ENCODE results near the gene RELCH.
A peak's percentile ranks its signal among the peaks of the same experiment; 100 is the strongest.

The RELCH gene

DNA sequence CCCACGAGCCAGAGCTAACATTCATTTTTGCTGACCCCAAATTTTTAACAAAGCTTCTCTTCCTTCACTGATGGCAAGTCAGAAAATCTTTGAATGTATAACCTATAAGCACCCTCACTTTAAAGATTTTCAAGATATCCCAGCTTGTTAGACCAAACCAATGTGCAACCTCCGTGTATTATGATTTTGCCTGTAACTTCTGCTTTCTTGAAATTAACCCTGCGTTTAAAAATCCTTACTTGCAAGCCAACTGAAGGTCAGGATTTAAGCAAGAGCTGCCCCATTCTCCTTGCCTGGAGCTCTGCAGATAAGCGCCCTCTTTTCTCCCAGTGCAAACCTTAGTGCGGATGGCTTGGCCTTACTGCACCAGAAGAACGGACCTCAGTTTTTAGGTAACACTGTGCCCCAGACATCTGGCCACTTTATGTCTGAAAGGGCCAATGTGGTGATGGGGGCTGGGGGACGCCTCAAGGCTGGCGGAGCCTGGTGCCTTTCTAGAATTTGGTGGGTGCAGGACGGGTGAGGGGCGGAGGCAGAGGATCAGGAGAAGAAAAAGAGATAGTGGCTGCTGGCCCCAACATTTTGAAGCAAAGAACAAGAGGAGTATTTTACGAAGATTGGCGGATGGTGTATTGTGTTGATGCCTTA is 137.2 kb downstream of the RELCH start:
- no peak for DNase-seq

DNA sequence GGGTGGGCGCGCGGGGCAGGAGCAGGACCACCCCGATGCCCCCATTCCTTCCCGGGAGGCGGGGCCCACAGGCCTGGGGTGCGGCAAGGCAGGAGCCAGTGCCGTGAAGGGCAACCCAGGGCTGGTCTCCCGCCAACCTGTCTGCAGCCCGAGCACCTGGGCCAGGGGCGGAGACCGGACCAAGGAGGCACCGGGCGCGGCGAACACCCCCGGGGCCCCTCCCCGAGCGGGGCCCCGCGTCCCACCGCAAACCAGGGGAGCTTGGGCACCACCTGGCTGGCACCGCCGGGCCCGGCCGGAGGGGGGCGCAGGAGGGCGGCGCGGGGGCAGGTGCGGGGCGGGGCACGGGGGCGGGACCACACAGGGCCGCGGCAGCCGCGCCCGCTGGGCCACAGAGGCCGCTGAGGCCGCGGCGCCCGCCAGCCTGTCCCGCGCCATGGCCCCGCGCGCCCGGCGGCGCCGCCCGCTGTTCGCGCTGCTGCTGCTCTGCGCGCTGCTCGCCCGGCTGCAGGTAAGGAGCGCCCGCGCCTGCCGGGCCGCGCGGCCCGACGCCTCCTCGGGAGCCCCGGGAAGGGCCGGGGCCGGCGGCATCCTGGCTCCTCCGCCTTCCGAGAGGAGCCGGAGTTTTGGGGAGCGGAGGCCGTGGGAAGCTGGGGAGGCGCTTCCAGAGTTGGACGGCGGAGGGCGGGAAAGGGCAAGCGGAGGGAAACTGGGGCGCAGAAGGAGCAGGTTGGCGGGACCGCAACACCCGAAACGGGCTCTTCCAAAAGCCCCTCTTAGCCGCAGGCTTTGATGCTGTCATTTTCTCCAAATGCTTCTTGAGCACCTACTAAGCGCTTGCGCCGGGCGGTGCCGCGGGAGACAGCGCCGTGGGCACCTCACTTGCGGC is 138.1 kb downstream of the RELCH start, which contains the start of gene TNFRSF11A:
TSS of gene TNFRSF11A (plus strand) at position 394 of the 889 bp plus-strand sequence. CDS start at position 437, 43 bp downstream.
- DNase-seq, result peak; percentile 10

DNA sequence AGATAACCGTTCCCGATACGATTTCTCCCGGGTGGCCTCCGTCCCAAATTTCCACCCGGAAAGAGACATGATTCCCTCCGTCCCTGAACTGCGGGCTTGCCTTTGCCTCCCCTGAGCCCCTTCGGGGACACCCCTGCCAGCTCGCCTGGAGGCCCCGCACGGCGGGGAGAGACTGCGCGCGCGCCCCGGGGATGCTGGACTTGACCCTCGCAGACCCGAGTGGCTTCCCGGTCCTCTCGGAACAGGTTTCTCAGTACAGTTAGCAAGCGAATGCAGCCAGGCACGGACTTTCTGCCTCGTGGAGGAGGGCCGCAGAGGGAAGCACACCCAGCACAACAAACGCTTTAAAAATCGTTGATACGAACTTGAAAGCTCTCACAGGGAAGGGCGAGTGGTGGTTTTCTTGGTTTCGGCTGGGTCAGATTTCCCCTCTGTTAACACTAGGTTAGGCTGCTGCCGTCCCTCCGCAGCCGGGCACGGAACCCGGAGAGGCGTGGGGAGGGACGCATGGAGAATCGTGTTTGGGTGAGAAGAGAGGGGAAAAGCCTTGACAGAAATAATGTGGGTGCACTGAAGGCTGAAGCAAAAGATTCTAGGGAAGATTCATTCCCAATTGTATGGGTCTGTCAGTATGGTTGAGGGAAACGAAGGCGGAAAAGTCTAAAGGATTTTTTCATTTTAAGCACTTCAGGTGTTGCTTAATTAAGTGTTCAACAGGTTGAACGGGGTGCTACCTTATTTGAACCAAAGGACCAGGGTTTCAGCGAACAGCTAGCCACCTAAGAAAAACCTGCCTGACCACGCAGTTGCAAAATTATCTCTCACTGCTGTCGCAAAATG is 139.0 kb downstream of the RELCH start:
- DNase-seq, result peak; percentile 44

DNA sequence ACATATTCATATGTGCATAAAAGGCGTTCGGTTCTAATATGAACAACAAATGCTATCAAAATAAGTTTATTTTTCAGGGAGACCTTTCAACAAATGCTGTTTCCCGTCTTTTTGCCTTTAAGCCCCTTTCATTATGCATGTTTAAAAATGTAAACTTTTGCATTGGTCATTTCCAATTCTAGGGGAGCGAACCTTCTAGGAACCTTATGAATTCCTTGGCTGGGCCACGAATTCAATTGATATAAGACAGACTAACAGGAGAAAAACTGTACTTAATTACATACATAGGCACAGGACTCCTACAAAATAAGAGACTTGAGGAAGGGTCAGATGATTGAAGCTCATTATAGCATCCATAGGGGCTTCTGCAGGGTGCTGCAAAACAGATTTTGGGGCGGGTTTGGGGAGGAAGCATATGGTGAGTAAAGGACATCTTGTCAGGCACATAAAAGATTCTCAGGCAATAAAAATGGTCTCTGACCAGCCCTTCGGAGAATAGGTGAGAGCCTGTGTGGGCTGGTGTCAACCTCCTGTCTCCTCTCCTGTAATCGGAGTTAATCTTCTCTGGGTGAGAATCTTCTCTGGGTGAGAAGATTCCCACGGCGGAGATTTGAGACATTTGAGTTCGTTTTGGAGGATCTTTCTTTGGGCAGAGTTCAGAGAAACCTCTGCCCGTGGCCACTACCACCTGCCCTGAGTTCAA is 139.7 kb downstream of the RELCH start:
- DNase-seq, result no peak

GRCh38 chr18:62327977-62328376 is 140.9 kb downstream of the RELCH start:
- no peak for DNase-seq

GRCh38 chr18:62328586-62329525 is 141.8 kb downstream of the RELCH start:
- no peak for DNase-seq

DNA sequence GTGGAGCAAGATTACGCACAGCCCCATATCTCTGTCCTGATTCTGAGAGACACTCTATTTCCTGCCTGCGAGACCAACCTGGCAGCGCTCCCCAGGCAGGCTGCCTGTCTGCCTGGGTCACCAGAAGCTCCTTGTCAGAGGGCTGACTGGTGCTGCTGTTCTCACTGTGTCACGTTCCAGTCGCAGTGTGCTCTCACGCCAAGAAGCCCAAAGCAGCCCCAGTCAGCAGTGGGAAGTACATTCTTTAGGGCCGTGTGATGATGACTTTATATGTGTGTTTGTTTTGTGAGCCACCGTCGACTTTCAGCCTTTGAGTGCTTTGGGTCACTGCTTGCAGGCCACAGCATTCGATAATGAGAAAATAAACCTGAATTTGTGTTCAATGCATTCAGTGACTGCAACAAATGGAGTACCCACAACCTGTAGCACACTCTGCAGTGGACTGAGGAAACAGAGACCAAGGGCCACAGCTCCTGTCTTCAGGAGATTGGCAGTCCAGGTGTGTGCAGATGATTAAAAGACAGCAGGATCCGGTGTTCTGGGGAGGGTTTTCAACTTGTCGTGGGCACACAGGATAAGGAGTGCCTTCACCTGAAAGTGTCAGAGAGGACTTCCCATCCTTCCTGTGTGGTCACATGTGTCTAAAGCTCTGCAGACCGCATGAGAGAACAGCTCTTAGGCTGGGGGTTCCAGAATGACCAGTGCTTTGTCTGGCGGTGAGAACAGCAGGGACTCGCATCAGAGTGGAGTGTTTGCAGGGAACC is 142.8 kb downstream of the RELCH start:
- no peak for DNase-seq

DNA sequence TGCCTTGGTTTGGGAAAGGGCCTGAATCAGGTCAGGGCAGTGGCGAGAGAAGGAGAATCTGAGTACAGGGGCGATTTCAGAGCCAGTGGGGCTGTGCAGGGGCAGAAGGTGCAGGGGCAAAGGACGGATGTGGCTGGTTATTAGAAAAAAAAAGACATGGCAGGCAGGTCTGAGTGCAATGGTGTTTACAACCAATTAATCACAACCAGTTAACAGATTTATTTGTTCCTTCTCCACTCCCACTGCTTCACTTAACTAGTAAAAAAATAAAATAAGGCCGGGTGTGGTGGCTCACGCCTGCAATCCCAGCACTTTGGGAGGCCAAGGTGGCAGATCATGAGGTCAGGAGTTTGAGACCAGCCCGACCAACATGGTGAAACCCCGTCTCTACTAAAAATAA is 143.6 kb downstream of the RELCH start:
- no peak for DNase-seq

- DNase-seq, result no peak
These were observed 144.7 kb downstream of the RELCH start for GRCh38 chr18:62331581-62332356.

- DNase-seq, result no peak
These were observed 145.4 kb downstream of the RELCH start for GRCh38 chr18:62332431-62332830.

DNA sequence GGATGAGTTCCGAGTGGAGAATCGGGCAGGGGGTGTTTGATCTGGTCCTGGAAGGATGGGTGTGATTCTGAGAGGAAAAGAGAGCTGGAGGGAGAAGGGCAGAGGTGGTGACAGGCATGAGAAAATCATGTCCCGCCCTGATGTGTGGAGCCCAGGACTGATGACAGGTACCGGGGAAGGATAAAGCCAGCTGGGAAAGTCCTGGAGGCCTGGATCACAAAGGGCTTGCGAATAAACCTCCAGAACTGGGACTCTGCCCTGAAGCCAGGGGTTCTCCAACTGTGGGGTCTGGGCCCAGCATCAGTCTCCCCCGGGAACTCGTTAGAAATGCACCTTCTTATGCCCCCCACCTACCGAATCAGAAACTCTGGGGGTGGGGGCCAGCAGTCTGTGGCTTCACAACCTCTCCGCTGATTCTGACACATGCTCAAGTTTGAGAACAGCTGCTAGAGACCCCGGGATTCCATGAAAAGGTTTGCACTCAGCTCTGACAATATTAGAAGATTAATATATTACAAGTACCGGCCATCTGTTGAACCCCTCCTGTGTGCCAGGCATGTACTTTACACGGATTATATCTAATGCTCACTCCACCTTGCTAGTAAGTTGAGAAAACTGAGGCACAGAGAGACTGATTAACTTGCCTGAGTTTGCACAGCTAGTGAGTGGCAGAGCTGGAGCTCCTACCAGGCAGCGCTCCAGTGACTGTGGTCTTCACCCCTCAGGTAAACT is 146.1 kb downstream of the RELCH start:
- DNase-seq, result no peak

DNA sequence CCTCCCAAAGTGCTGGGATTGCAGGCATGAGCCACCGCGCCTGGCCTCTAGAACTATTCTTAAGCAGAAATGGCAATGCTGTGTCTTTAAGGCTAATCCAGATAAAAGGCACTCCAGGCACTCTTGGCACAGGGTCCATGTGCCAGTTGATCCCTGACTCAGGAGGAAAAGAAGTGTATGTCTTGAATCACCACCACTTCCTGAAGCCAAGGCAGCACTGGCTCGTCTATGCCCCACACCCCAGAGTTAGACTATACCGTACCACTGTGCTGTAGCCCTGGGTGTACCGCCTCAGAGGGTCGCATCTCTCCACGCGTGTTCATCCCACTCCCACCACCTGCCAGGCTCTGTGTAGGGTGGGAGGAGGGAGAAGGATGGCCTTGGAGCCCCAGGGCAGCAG is 147.1 kb downstream of the RELCH start:
- DNase-seq, result no peak

DNA sequence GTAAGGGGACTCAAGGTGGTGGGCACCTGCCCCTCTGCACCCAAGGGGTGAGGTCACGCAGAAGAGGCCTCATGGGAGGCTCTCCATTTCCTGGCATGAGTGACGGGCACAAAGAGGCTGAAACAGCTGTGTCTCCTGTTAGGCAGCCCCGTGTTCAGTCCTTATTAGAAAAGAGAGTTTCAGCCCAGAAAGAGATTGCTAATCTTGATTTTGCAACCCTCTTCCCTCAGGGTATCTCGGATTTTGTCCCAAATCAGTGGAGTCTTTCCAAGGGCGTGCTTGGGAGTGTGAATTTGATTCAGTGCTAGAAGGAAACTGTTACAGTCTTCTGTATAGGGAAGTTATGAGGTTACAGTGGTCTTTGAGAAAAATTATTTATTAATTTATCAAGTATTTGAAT is 148.4 kb downstream of the RELCH start:
- DNase-seq, result no peak

DNA sequence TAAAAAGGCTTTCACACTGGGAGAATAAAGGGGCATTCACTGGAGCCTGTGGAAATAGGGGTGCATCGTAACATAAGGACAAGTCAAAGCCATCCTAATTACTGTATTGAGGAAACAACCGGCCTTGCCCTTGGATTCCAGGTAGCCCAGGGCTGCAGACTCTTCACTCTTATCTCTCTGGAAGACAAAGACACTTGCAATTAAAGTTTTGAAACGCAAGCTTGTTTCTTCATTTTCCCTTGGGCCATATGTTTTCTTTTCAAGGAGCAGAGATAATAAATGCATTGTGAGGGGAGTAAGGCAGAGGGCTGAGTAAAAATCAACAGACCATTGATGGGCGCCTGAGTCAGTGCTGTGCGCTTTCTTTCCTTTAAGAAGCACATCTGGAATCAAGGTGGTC is 149.6 kb downstream of the RELCH start:
- DNase-seq, result no peak

DNA sequence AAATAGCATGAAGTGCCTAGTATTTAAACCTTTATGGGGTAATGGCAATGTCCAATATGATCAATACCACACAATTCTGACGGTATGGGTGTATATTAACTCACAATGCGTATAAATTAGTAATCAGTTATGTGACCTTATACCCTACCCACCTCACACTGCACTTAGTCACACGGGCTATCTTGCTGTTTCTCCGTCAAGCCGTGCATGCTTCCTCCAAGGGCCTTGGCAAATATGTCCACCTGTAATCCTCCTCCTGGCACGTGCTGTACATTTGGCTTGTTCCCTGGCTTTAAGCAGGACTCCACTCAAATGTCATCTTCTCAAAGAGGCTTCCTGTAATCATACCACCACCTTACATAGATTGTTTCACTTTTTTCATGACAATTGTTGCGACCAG is 150.3 kb downstream of the RELCH start:
- no peak for DNase-seq

GRCh38 chr18:62338446-62339105 is 151.5 kb downstream of the RELCH start:
- DNase-seq, result no peak

DNA sequence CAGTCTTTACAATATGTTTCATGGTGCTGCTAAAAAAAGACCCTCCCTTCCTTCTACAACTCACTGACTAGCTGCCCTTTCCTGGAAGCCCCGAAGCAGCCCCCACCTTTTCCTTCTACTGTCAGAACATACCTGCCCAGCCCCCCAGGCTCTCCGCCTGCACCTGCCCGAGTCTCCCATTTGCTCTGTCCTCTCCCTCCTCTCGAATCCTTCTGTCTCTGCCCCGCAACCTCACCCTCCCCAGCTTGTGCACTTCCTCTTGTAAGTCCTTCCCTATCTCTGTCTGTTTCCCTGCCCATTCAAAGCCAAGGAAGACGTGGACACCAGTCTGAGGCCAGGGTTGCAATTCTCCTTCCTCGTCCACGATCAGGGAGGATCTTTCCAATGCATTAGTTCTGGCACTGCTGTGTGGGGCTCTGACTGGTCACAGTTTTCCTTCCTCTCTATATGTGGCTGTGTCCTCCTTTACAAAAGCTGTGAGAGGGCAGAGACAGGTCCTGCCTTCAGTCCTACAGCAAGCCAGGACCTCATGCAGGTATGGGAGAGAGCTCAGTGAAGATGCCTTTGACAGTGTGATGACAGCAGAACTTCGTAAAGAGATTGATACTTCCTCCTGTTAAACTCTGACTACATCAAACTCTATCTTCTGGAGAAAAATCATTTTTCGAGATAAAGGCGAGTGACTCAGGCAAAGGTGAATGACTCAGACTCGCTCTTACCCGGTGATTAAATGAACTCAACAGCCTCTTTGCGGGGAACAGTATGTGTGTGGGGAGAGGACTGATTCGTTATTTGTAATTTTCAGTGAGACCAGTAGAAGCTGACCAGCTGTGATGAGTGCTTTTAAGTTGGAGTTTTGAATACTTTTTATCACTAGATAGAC is 152.3 kb downstream of the RELCH start:
- DNase-seq, result no peak

- no peak for DNase-seq
These were observed 153.9 kb downstream of the RELCH start for GRCh38 chr18:62340996-62341395.
